Endothelial cell of hepatic sinusoid (primary cell): ENCODE data around the gene CD300A.

ENCODE experiments used
- in situ Hi-C: cut with HindIII; loops from 2 replicates; pipeline ENCODE4 v1.10.0; 2017; ENCODE audit warnings: low sequenced_read_pairs

CD300A gene

DNA sequence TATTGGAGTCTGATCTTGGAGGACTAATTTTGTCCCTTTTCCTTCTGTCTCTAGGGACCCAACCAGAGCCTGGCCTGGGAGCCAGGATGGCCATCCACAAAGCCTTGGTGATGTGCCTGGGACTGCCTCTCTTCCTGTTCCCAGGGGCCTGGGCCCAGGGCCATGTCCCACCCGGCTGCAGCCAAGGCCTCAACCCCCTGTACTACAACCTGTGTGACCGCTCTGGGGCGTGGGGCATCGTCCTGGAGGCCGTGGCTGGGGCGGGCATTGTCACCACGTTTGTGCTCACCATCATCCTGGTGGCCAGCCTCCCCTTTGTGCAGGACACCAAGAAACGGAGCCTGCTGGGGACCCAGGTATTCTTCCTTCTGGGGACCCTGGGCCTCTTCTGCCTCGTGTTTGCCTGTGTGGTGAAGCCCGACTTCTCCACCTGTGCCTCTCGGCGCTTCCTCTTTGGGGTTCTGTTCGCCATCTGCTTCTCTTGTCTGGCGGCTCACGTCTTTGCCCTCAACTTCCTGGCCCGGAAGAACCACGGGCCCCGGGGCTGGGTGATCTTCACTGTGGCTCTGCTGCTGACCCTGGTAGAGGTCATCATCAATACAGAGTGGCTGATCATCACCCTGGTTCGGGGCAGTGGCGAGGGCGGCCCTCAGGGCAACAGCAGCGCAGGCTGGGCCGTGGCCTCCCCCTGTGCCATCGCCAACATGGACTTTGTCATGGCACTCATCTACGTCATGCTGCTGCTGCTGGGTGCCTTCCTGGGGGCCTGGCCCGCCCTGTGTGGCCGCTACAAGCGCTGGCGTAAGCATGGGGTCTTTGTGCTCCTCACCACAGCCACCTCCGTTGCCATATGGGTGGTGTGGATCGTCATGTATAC is 26.5 kb upstream of the CD300A start:
- in situ Hi-C loops: loop anchor here (5.0 kb wide), 1 partner anchor 42 kb away; no protein-coding TSS in a partner anchor

DNA sequence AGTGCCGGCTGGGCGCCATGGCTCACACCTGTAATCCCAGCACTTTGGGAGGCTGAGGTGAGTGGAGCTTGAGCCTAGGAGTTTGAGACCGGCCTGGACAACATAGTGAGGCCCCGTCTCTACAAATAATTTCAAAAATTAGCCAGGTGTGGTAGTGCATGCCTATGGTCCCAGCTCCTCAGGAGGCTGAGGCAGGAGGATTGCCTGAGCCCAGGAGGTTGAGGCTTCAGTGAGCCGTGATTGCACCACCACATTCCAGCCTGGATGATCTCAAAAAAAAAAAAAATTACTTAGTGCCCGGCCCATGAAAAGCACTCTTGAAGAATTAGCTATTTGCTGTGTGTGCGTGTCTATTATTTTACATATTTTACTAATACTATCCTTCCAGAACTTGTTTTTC is 24.9 kb upstream of the CD300A start:
- in situ Hi-C loops: loop anchor here (5.0 kb wide), 1 partner anchor 41 kb away; no protein-coding TSS in a partner anchor

GRCh38 chr17:74442291-74442669 is 24.2 kb upstream of the CD300A start:
- in situ Hi-C loops: loop anchor here (5.0 kb wide), 1 partner anchor 40 kb away; no protein-coding TSS in a partner anchor

- in situ Hi-C loops: loop anchor here (5.0 kb wide), 1 partner anchor 39 kb away; no protein-coding TSS in a partner anchor
Measured at GRCh38 chr17:74442670-74443515, 23.5 kb upstream of the CD300A start.

DNA sequence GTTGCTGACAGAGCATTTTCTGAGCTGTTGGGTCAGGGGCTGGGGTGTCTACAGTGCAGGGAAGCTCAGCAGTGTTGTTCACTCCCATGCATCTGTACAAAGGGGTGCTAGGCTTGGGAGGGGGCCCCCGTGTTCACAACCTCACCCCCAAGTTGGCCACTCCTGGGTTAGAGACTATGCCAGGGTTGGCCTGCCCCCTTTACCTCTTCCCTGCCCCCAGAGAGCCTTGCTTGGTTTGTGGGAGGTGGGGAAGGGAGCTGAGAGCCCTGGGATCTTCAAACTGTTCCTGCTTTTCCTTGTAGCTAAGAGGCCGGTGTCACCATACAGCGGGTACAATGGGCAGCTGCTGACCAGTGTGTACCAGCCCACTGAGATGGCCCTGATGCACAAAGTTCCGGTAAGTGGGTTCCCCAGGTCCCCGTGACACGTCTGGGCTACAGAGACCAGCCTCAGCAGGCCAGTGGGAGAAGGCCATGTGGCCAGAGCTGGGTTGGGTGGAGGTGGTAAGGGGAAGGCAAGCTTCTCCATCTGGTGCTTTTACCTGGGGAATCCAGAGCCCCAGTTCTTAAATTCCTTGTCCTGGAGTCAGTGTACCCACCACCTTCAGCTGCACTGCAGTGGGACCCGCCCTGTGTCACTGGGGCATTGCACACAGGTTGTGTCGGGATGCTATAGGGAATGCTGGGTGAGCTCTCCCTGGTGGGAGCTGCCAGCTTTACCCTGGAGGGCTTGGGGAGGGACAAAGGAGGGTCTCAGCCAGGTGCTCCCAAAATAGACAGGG is 22.7 kb upstream of the CD300A start:
- in situ Hi-C loops: loop anchor here (5.0 kb wide), 1 partner anchor 39 kb away; no protein-coding TSS in a partner anchor

DNA sequence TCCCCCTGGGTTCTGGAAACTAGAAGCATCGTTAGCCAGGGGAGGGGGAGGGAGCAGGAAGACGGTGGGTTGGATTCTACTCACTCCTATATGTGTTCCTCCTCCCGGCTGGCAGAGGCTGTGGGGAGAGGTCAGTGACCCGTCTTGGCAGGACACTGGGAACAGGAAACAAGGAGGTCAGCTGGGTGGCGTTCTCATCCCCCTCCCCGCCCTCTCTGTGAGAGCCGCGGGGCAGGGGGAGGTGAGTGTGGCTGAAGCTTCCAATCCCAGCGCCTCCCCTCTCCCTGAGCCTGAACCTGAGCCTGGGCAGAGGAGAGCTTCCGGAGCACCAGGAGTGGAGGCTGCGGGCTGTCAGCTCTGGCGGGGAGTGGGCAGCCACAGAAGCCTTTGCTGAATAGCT is 22.0 kb upstream of the CD300A start:
- in situ Hi-C loops: loop anchor here (5.0 kb wide), 1 partner anchor 38 kb away; no protein-coding TSS in a partner anchor

GRCh38 chr17:74445158-74445557 is 21.3 kb upstream of the CD300A start:
- in situ Hi-C loops: no loop called here

- in situ Hi-C loops: no loop called here
Measured at GRCh38 chr17:74446551-74447500, 19.6 kb upstream of the CD300A start.

DNA sequence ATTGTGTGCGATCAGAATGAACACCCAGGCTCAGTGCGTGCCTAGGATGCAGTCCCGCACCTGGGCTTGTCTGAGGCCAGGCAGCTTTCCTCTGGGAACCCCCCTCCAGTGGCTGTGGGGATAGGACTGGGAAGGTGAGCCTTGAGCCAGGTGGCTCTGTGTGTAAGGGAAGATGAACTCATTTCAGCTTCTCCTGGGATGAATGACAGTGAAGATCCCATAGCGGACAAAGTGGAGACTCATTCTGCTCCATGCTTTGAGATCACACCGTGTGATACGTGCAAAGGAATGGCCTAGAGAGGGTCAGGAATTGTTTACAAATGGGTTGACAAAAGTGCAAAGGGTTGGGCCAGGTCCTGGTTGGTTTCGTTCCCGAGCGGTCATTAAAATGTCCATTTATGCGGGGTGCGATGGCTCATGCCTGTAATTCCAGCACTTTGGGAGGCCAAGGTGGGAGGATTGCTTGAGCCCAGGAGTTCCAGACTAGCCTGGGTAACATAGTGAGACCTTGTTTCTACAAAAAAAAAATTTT is 18.7 kb upstream of the CD300A start:
- in situ Hi-C loops: no loop called here

- in situ Hi-C loops: no loop called here
Measured at GRCh38 chr17:74448756-74449155, 17.7 kb upstream of the CD300A start.

DNA sequence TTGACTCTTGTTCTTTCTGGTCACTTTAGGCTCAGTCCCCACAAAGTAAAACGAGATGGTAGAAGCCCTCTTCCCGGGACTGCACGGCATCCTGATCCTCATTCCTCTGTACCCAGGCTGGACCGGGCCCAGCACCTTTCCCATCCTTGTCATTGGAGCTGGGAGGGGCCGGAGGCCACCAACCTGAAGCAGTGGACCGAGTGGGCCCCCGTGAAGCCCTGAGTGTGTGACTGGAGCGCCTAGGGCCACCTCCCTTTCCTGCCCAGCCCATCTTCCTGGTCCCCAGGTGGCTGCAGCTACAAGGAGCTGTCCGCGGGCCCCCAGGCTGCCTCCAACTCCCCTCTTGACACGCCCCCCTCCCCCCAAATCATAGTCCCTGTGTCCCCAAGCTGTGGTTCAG is 17.1 kb upstream of the CD300A start:
- in situ Hi-C loops: no loop called here

DNA sequence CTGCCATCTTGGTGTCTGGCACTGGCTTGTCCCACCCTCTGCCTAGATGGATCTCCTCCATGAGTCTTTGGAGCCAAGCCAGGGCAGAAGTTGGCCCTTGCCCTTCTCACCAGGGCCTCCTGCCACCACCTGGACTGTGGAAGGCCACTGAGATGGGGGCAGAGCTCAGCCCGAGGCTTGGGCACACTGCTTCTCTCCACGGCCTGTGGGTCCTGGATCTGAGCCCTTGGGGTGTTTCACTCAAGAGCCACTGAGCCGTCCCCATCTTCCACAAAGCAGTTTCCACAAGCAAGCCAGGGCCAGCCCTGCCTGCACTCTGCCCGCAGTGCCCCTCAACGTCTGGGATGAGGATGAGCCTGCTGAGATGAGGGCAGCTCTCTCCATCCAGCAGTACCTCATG is 16.7 kb upstream of the CD300A start:
- in situ Hi-C loops: no loop called here

DNA sequence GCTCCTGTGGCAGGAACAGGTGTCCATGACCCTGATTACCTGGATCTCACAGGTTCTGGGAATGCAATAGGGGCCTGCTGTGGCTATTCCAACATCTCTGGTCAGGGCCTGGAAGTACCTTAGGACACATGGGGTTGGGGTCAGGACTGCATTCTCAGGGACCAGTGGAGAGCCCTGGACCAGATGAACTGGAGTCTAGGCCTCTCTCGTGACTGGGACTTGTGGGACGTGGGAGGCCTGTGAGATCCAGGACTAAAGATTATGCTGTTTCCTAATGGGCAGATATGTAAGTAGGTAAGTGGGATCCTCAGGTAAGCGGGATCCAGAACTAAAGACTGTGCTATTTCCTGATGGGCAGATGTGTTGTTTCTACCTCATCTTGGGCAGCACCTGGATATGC is 16.2 kb upstream of the CD300A start:
- in situ Hi-C loops: no loop called here

GRCh38 chr17:74450925-74451403 is 15.5 kb upstream of the CD300A start:
- in situ Hi-C loops: no loop called here

- in situ Hi-C loops: no loop called here
Measured at GRCh38 chr17:74451557-74451956, 14.9 kb upstream of the CD300A start.

- in situ Hi-C loops: no loop called here
Measured at GRCh38 chr17:74452033-74452840, 14.2 kb upstream of the CD300A start.

GRCh38 chr17:74452841-74453661 is 13.4 kb upstream of the CD300A start:
- in situ Hi-C loops: no loop called here
